MM.1S (cell line): ENCODE measurements around the gene DRICH1.

ENCODE experiments used
- EZH2phosphoT487 ChIP-seq: fragments of 300-600 bp; sonication (generic); IDR thresholded peaks from 2 replicates; pipeline ENCODE4 v1.6.1; 2018; ENCODE audit warnings: antibody characterized with exemption, low read length
- TF ChIP-seq, protein P1 (sequence below): fragments of 300-600 bp; sonication (generic); IDR thresholded peaks from 2 replicates; pipeline ENCODE4 v1.5.1; 2016; ENCODE audit warnings: antibody characterized with exemption, low read length, mixed read lengths

DNA sequence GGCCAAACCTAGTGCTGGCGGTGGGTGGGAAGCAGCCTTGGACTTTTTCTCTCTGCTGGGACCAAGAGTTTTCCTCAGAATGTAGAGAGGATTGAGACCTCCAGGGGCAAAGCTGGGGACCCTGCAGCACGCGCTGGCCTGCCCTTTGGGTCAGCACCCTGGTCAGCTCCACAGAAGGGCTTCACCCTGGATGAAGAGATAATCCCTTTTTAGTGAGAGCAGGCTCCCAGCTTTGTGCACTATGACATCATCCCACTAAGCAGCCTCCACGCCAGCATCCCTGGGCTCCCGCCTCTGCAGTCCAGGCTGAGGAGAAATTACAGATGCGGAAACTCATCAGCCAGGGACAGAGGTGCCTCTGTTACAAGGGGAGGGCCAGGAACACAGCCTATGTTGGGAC is 23.5 kb downstream of the DRICH1 start:
- TF ChIP-seq, protein P1, sequence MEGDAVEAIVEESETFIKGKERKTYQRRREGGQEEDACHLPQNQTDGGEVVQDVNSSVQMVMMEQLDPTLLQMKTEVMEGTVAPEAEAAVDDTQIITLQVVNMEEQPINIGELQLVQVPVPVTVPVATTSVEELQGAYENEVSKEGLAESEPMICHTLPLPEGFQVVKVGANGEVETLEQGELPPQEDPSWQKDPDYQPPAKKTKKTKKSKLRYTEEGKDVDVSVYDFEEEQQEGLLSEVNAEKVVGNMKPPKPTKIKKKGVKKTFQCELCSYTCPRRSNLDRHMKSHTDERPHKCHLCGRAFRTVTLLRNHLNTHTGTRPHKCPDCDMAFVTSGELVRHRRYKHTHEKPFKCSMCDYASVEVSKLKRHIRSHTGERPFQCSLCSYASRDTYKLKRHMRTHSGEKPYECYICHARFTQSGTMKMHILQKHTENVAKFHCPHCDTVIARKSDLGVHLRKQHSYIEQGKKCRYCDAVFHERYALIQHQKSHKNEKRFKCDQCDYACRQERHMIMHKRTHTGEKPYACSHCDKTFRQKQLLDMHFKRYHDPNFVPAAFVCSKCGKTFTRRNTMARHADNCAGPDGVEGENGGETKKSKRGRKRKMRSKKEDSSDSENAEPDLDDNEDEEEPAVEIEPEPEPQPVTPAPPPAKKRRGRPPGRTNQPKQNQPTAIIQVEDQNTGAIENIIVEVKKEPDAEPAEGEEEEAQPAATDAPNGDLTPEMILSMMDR: no peak
- TF ChIP-seq EZH2phosphoT487: no peak
